OCI-M1 (cell line): Measurements from ENCODE around the gene MAGEB16.

Experiments used
- DNase-seq: peaks from one replicate; lab custom pipeline; 2025; lab: John Stamatoyannopoulos, UW

Gene MAGEB16

GRCh38 chrX:35798042-35798441, at the start of gene MAGEB16:
TSS of gene MAGEB16 (plus strand) at chrX:35798342. CDS start at chrX:35802197, 3,855 bp downstream.
- no peak for DNase-seq

GRCh38 chrX:35773958-35774564, 24.1 kb upstream of the MAGEB16 start:
- DNase-seq = no peak

GRCh38 chrX:35785075-35785474, 13.1 kb upstream of the MAGEB16 start:
- no peak for DNase-seq

GRCh38 chrX:35786271-35786670, 11.9 kb upstream of the MAGEB16 start:
- no peak for DNase-seq

- DNase-seq = no peak
These were observed 10.3 kb upstream of the MAGEB16 start for GRCh38 chrX:35787867-35788266.

DNA sequence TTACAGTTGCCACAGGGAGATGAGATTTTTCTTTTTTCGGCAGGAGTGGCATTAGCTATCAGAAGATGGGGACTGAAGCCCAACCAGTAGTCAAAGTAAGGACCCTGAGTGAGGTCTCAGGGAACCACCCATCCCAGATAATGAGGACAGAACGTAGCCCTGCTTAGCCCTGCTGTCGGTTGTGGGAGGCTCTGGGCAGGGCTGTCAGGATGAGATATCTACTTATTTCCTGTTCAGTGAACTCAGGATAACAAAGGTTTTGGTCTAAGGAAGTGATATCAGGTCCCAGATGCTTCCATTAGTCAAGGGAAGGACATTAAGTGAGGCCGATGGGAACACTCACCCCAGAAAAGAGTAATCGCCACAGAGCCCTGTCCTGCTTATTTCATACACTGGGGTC, 2.3 kb downstream of the MAGEB16 start:
- DNase-seq = peak; percentile 71

- no peak for DNase-seq
These were observed 11.6 kb downstream of the MAGEB16 start for GRCh38 chrX:35809781-35810180.

GRCh38 chrX:35819241-35819640, 21.1 kb downstream of the MAGEB16 start:
- DNase-seq = no peak

DNA sequence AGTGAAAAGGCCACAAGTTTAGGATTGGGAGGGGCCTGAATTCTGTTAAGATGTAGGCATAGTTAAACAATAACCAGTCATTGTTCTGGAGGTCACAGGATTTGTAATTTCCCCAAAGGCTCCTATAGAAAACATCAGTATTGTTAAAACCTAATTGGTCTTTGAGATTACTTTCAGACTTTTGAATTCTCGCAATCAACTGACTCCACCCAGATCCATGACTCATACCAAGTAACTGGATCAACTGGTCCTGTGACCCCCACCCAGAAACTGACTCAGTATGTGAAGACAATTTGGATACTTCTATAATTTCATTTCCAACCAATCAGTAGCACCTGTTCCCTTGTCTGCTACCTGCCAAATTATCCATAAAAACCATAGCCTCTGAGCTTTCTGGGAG, 28.4 kb downstream of the MAGEB16 start:
- DNase-seq = peak; percentile 21

GRCh38 chrX:35829501-35829900, 31.4 kb downstream of the MAGEB16 start:
- DNase-seq = no peak

DNA sequence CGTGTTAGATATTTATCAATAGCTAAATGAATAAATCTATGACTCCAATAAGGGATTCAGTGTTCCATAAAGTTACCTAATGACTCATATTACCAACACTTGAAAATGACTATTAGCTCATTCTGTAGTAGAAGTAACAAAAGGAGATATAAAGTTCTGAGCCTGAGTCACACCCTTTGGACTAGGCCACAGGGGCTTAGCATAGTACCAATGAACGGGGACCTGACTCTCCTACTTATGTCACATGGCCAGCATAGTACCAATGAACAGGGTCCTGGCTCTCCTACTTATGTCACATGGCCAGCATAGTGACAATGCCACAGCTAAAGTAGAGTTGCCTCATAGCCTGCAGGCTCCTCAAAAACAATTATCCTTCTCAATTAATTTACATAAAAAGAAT, 43.7 kb downstream of the MAGEB16 start:
- DNase-seq = peak; percentile 89

GRCh38 chrX:35842674-35843073, 44.5 kb downstream of the MAGEB16 start:
- DNase-seq = peak; percentile 79

GRCh38 chrX:35847736-35848135, 49.6 kb downstream of the MAGEB16 start:
- no peak for DNase-seq
